Stimulated activated CD8-positive, alpha-beta memory T cell treated with anti-CD3 and anti-CD28 coated beads, Interleukin-4, amount 100 ng/mL, for 48 hours (primary cell): ENCODE results near the gene NMRAL1.

Experiments used
- DNase-seq: peaks from one replicate; pipeline ENCODE4 v3.0.0-alpha.2; 2020

Gene NMRAL1

GRCh38 chr16:4474192-4474961 is at the start of gene NMRAL1:
TSS of gene NMRAL1 (minus strand) at chr16:4474625. CDS start at chr16:4474132, 493 bp downstream.
- DNase-seq, result peak; percentile 94

GRCh38 chr16:4523686-4524085 is 49.3 kb upstream of the NMRAL1 start:
- DNase-seq, result no peak

GRCh38 chr16:4522051-4522581 is 47.7 kb upstream of the NMRAL1 start:
- no peak for DNase-seq

- no peak for DNase-seq
Measured at GRCh38 chr16:4520913-4521312, 46.5 kb upstream of the NMRAL1 start.

GRCh38 chr16:4519274-4520058 is 45.0 kb upstream of the NMRAL1 start:
- DNase-seq, result no peak

- DNase-seq, result no peak
Measured at GRCh38 chr16:4517812-4518680, 43.6 kb upstream of the NMRAL1 start.

- no peak for DNase-seq
Measured at GRCh38 chr16:4515611-4516233, 41.3 kb upstream of the NMRAL1 start.

GRCh38 chr16:4514606-4515005 is 40.2 kb upstream of the NMRAL1 start:
- DNase-seq, result no peak

- no peak for DNase-seq
Measured at GRCh38 chr16:4513881-4514280, 39.5 kb upstream of the NMRAL1 start.

- no peak for DNase-seq
Measured at GRCh38 chr16:4513086-4513860, 38.8 kb upstream of the NMRAL1 start.

- no peak for DNase-seq
Measured at GRCh38 chr16:4512473-4512872, 38.0 kb upstream of the NMRAL1 start.

- peak; percentile 43 for DNase-seq
Measured at GRCh38 chr16:4511441-4512082, 37.1 kb upstream of the NMRAL1 start.

- no peak for DNase-seq
Measured at GRCh38 chr16:4510747-4511426, 36.5 kb upstream of the NMRAL1 start.

- DNase-seq, result no peak
Measured at GRCh38 chr16:4510131-4510530, 35.7 kb upstream of the NMRAL1 start.

- DNase-seq, result no peak
Measured at GRCh38 chr16:4509420-4509819, 35.0 kb upstream of the NMRAL1 start.

- no peak for DNase-seq
Measured at GRCh38 chr16:4508806-4509205, 34.4 kb upstream of the NMRAL1 start.

- DNase-seq, result no peak
Measured at GRCh38 chr16:4507588-4508345, 33.3 kb upstream of the NMRAL1 start.

GRCh38 chr16:4506450-4506849 is 32.0 kb upstream of the NMRAL1 start:
- DNase-seq, result peak; percentile 63

GRCh38 chr16:4505356-4506147 is 31.1 kb upstream of the NMRAL1 start:
- peak; percentile 74 for DNase-seq
